ENCODE measurements around the gene ISOC2. TPM values are rescaled to one million over a fixed set of nuclear protein-coding genes. Genes with fewer than 3 reads are reported as not detected.

Gene ISOC2
- total and polyA plus RNA-seq, 9 donors = 1.4 to 39.4 (median 31.7) TPM

GRCh38 chr19:55437410-55437809 lies 24.0 kb downstream of the ISOC2 start:
- no peaks in the 10 kb centered on the region for H3K4me1 ChIP-seq (ENCODE audit: insufficient read depth)
- DNase-seq = peak in 3 of 5 donors; percentile 46 to 71 (median 67)
- intact Hi-C loops (cut with DNase I) = no loop called here
- H3K9me3 ChIP-seq = no peaks in the 10 kb centered on the region
- no peak for TF ChIP-seq EP300 (IDR thresholded peaks at IDR 0.05)
- TF ChIP-seq POLR2A (IDR thresholded peaks at IDR 0.05) = no peak
- TF ChIP-seq, protein P1, sequence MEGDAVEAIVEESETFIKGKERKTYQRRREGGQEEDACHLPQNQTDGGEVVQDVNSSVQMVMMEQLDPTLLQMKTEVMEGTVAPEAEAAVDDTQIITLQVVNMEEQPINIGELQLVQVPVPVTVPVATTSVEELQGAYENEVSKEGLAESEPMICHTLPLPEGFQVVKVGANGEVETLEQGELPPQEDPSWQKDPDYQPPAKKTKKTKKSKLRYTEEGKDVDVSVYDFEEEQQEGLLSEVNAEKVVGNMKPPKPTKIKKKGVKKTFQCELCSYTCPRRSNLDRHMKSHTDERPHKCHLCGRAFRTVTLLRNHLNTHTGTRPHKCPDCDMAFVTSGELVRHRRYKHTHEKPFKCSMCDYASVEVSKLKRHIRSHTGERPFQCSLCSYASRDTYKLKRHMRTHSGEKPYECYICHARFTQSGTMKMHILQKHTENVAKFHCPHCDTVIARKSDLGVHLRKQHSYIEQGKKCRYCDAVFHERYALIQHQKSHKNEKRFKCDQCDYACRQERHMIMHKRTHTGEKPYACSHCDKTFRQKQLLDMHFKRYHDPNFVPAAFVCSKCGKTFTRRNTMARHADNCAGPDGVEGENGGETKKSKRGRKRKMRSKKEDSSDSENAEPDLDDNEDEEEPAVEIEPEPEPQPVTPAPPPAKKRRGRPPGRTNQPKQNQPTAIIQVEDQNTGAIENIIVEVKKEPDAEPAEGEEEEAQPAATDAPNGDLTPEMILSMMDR (IDR thresholded peaks at IDR 0.05) = no peak
- H3K36me3 ChIP-seq = no peaks in the 10 kb centered on the region
- no peaks in the 10 kb centered on the region for H3K27me3 ChIP-seq
- no peak overlapping the region for H3K27ac ChIP-seq
- WGBS, 3 donors = 1 to 2% (median 1%) methylated on average over 13 to 17 of the region's 17 CpGs
- H3K4me3 ChIP-seq = no peak overlapping the region

DNA sequence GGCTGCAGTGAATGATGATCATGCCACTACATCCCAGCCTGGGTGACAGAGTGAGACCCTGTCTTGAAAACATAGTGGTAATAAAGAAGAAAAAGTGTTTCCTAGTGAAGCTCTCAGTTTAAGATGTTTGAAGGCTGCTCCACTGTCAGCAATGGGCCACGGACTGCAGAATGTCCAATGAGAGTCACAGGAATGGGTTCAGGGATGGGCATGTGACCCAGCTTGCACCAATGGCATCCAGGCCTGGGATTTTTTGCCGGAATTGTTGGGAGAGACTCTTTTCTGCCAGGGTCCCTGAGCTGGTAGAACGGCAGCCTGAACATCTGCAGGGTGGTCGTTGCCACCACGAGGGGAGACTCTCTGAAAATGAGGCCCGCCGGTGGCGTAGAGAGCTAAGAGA lies 24.6 kb downstream of the ISOC2 start:
- Histone ChIP-seq H3K9me3 (no peaks in the 10 kb centered on the region), H3K4me3 (no peak overlapping the region), H3K4me1 (ENCODE audit: insufficient read depth) (no peaks in the 10 kb centered on the region), H3K36me3 (no peaks in the 10 kb centered on the region), H3K27ac (no peak overlapping the region), H3K27me3 (no peaks in the 10 kb centered on the region)
- WGBS, 3 donors = 33 to 39% (median 35%) methylated on average over 8 of the region's 8 CpGs
- no peak for DNase-seq
- intact Hi-C loops (cut with DNase I) = no loop called here
- TF ChIP-seq, protein P1 (IDR thresholded peaks at IDR 0.05) = no peak
- TF ChIP-seq POLR2A (IDR thresholded peaks at IDR 0.05) (no peak), EP300 (IDR thresholded peaks at IDR 0.05) (no peak)

DNA sequence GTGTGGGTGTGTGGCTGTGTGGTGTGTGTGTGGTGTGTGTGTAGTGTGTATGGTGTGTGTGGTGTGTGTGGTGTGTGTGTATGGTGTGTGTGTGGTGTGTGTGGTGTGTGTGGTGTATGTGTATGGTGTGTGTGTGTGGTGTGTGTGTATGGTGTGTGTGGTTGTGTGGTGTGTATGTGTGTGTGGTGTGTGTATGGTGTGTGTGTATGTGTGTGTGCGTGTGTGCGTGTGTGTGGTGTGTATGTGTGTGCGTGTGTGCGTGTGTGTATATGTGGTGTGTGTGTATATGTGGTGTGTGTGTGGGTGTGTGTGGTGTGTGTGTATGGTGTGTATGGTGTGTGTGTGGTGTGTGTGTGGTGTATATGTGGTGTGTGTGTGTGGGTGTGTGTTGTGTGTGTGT lies 26.4 kb downstream of the ISOC2 start:
- no peak for DNase-seq
- 90 to 92% (median 91%) methylated on average over 4 of the region's 4 CpGs for WGBS, 3 donors
- H3K27me3 ChIP-seq = no peaks in the 10 kb centered on the region
- H3K9me3 ChIP-seq = no peaks in the 10 kb centered on the region
- no peaks in the 10 kb centered on the region for H3K36me3 ChIP-seq
- H3K4me3 ChIP-seq = no peak overlapping the region
- TF ChIP-seq, protein P1 (IDR thresholded peaks at IDR 0.05) = no peak
- TF ChIP-seq POLR2A (IDR thresholded peaks at IDR 0.05) = no peak
- no peak for TF ChIP-seq EP300 (IDR thresholded peaks at IDR 0.05)
- H3K4me1 ChIP-seq (ENCODE audit: insufficient read depth) = no peaks in the 10 kb centered on the region
- intact Hi-C loops (cut with DNase I) = no loop called here
- H3K27ac ChIP-seq = no peak overlapping the region

DNA sequence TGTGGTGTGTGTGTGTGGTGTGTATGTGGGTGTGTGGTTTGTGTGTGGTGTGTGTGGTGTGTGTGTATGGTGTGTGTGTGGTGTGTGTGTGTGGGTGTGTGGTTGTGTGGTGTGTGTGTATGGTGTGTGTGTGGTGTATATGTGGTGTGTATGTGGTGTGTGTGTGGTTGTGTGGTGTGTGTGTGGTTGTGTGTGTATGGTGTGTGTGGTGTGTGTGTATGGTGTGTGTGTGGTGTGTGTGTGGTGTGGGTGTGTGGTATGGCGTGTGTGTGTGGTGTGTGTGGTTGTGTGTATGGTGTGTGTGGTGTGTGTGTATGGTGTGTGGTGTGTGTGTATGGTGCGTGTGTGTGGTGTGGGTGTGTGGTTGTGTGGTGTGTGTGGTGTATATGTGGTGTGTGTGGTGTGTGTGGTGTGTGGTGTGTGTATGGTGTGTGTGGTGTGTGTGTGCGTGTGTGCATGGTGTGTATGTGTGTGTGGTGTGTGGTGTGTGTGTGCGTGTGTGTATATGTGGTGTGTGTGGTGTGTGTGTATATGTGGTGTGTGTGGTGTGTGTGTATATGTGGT lies 27.0 kb downstream of the ISOC2 start:
- Histone ChIP-seq H3K4me1 (ENCODE audit: insufficient read depth) (no peaks in the 10 kb centered on the region), H3K27ac (no peak overlapping the region), H3K27me3 (no peaks in the 10 kb centered on the region), H3K36me3 (no peaks in the 10 kb centered on the region), H3K9me3 (no peaks in the 10 kb centered on the region), H3K4me3 (no peak overlapping the region)
- intact Hi-C loops (cut with DNase I) = no loop called here
- TF ChIP-seq POLR2A (IDR thresholded peaks at IDR 0.05) = no peak
- TF ChIP-seq, protein P1 (IDR thresholded peaks at IDR 0.05) = no peak
- 70 to 90% (median 84%) methylated on average over 4 of the region's 4 CpGs for WGBS, 3 donors
- no peak for DNase-seq
